ENCODE results near the gene TFAP2C.
"Not testable (repeated sequence)": the region's sequence is repeated elsewhere in the genome, so short reads cannot be mapped to it uniquely, and the experiment has no call there.

The TFAP2C gene

GRCh38 chr20:56657879-56658278 is 28.8 kb downstream of the TFAP2C start:
- in situ Hi-C loops (cut with MboI; ENCODE audit: low pct_unique_long_range_greater_than_20kb, low sequenced_read_pairs, unreplicated experiment) = no loop called here
- no peak for TF ChIP-seq CTCF (IDR thresholded peaks at IDR 0.05; ENCODE audit: extremely low read depth, insufficient read depth, missing control alignments)
- DNase-seq (ENCODE audit: low spot score) = no peak

- DNase-seq (ENCODE audit: low spot score); in situ Hi-C loops (cut with MboI; ENCODE audit: low pct_unique_long_range_greater_than_20kb, low sequenced_read_pairs, unreplicated experiment): not testable (repeated sequence)
These were observed 29.3 kb downstream of the TFAP2C start for GRCh38 chr20:56658341-56658947.

- in situ Hi-C loops (cut with MboI; ENCODE audit: low pct_unique_long_range_greater_than_20kb, low sequenced_read_pairs, unreplicated experiment) = no loop called here
- no peak for TF ChIP-seq CTCF (IDR thresholded peaks at IDR 0.05; ENCODE audit: extremely low read depth, insufficient read depth, missing control alignments)
These were observed 34.6 kb downstream of the TFAP2C start for GRCh38 chr20:56663660-56664059.

GRCh38 chr20:56664796-56665195 is 35.7 kb downstream of the TFAP2C start:
- in situ Hi-C loops (cut with MboI; ENCODE audit: low pct_unique_long_range_greater_than_20kb, low sequenced_read_pairs, unreplicated experiment) = no loop called here
- no peak for DNase-seq (ENCODE audit: low spot score)
- no peak for TF ChIP-seq CTCF (IDR thresholded peaks at IDR 0.05; ENCODE audit: extremely low read depth, insufficient read depth, missing control alignments)

More at GRCh38 chr20:56663660-56664059, 34.6 kb downstream of the TFAP2C start:
- DNase-seq (ENCODE audit: low spot score) = no peak

- TF ChIP-seq CTCF (IDR thresholded peaks at IDR 0.05; ENCODE audit: extremely low read depth, insufficient read depth, missing control alignments) = no peak
- in situ Hi-C loops (cut with MboI; ENCODE audit: low pct_unique_long_range_greater_than_20kb, low sequenced_read_pairs, unreplicated experiment) = no loop called here
- no peak for DNase-seq (ENCODE audit: low spot score)
These were observed 36.7 kb downstream of the TFAP2C start for GRCh38 chr20:56665806-56666205.

GRCh38 chr20:56673450-56673849 is 44.3 kb downstream of the TFAP2C start:
- in situ Hi-C loops (cut with MboI; ENCODE audit: low pct_unique_long_range_greater_than_20kb, low sequenced_read_pairs, unreplicated experiment) = no loop called here
- no peak for DNase-seq (ENCODE audit: low spot score)
- no peak for TF ChIP-seq CTCF (IDR thresholded peaks at IDR 0.05; ENCODE audit: extremely low read depth, insufficient read depth, missing control alignments)

- no peak for TF ChIP-seq CTCF (IDR thresholded peaks at IDR 0.05; ENCODE audit: extremely low read depth, insufficient read depth, missing control alignments)
These were observed 46.9 kb downstream of the TFAP2C start for GRCh38 chr20:56676001-56676400.

More at GRCh38 chr20:56676001-56676400, 46.9 kb downstream of the TFAP2C start:
- in situ Hi-C loops (cut with MboI; ENCODE audit: low pct_unique_long_range_greater_than_20kb, low sequenced_read_pairs, unreplicated experiment) = no loop called here
- DNase-seq (ENCODE audit: low spot score) = no peak
